Activated CD4-positive, alpha-beta T cell treated with anti-CD3 and anti-CD28 coated beads, Interleukin-2, amount 50 U/mL, for 4 hours (primary cell): Measurements from ENCODE around the gene FBXO31.
"Not testable (repeated sequence)": the region's sequence is repeated elsewhere in the genome, so short reads cannot be mapped to it uniquely, and the experiment has no call there.

Source experiments
- DNase-seq, 2 experiments: peaks; one replicate each; pipeline ENCODE4 v3.0.0-alpha.2; 2020

FBXO31 gene

GRCh38 chr16:87384162-87384874 is 742 bp upstream of the FBXO31 start:
- no peak for DNase-seq

DNA sequence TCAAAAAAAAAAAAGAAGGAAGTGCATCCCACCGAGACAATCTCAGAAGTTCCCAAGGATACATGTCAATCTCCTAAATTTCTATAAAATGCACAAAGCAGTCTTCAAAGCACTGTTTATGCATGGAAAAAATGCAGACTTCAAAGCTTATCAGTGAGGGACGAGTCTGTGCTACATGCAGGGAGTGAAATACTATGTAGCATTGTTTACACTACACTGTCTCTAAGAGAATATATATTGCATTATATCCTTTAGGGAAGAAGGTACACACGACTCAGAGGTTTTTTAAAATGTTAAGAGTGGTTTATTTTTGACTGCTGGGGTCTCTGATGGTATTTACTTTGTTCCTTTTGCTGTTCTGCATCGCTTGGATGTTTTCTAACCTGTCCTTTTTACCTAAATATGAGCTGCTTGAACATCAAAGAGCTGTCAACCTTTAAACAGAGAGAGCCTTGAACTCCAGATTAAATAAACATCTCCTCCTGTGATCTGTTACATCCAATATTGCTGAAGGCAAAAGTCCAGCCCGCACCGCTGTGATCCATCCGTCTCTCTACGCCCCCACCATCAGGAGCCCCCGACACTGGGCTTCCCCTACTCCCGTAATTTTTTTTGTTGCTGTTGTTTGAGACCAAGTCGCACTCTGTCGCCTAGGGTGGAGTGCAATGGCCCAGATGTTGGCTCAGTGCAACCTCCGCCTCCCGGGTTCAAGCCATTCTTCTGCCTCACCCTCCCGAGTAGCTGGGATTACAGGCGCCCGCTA is 1.4 kb downstream of the FBXO31 start:
- DNase-seq = no peak

GRCh38 chr16:87380881-87381280 is 2.7 kb downstream of the FBXO31 start:
- DNase-seq = no peak

GRCh38 chr16:87380403-87380802 is 3.2 kb downstream of the FBXO31 start:
- no peak for DNase-seq

DNA sequence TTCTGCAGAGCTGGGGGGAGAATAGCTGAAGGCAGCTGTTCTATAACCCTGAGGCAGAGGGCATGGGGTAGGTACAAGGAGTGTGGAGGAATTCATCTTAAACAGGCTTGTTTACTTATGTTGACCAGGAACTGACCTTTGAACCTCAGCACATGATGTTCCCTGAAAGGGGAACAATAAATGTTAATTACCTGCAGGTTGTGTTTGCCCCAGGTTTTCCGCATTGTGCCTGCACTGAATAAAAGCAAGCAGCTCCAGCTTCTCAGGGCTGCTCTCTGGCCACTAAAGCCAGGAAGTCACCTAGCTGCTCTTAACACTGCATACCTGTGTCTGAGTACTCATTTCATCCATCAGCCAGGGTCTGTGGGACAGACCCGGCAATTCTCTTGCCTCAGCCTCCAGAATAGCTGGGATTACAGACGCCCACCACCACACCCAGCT is 4.2 kb downstream of the FBXO31 start:
- DNase-seq = not testable (repeated sequence)

- DNase-seq = no peak
Observed at GRCh38 chr16:87376660-87377059, 6.9 kb downstream of the FBXO31 start.

GRCh38 chr16:87375426-87376135 is 8.0 kb downstream of the FBXO31 start:
- DNase-seq = no peak

- DNase-seq = no peak
Observed at GRCh38 chr16:87374313-87374712, 9.3 kb downstream of the FBXO31 start.

DNA sequence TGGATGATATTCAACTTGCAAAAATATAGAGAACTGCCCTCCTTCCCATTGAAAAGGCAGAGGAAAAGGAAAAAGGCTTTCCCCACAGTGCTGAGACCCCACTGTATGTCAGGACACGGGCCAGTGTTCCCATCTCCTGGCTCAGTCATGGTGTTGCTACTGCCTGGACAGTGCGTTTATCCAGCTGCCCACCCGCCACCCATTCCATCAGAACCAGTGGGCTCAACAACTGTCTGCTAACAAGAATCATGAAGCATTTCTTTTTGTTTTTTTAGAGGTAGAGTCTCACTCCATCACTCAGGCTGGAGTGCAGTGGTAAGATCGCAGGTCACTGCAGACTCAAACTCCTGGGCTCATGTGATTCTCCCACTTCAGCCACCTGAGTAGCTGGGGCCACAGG is 11.3 kb downstream of the FBXO31 start:
- no peak for DNase-seq

DNA sequence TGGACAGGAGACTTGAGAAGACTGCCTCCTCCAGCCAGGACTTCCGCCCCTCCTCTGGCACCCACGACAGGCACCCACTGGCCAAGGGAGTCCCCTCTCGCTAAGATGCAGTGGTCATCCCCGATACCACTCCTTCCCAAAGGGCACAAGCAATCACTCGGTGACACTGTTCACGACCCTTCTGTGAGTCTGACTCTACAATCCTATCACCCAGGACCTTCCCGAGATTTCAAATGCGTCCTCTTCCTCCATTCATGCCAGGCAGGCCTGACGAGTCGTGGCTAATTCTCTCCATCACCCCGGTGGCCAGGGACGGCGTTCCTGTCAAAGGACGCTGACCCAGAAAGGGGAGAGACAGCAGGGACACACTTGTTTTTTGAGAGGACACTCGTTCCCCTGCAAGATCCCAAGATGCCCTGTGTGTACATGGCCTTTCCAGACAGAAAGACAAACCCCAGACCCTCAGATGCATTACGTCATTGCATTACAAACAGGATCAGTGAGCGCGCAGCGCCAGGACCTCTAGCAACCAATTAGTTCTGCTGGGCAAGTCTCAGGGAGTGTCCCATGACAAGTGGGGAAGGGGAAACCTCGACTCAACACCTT is 12.2 kb downstream of the FBXO31 start:
- DNase-seq = no peak

DNA sequence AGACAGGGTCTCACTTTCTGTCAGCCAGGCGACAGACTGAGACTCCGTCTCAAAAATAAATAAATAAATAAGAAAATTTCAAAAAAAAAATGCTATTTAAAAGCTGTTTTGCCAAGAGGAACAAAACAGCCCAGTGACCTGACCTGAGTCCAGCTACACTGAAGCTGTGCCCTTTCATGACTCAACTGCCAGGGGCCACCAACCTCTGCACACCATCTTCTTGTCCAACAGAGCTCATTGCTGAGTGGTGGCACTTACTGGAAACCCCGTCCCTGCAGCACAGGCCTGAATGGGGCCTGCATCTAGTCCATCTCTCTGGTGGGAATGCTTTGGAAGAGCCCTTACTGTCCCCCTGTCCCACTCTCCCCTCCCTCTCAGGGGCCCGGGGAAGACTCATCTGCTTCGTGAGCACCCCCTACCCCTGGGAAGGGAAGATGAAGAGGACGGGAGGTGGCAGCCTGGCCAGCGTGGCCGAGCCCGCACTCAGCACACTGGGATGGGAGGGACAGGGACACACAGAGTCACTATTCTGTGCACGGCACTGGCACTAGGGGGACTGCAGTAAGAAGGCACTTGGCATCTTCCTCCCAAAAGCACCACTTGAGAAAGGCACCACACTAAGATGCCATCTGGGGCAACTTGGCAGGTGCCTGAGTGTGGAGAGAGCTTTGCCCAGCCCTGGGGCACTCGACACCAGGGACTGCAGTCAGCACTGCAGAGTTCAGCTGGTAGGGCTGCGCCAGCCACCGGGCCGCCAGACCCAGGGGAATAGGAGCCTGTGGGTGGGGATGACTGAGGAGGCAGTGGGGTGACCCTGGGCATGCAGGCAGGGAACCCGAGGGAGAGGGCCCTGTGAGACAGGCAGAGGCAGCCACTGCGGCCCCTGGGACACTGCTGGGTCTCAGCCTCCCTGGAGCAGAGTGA is 13.5 kb downstream of the FBXO31 start:
- DNase-seq = no peak

- no peak for DNase-seq
Observed at GRCh38 chr16:87369117-87369765, 14.3 kb downstream of the FBXO31 start.

- no peak for DNase-seq
Observed at GRCh38 chr16:87368029-87368770, 15.4 kb downstream of the FBXO31 start.

DNA sequence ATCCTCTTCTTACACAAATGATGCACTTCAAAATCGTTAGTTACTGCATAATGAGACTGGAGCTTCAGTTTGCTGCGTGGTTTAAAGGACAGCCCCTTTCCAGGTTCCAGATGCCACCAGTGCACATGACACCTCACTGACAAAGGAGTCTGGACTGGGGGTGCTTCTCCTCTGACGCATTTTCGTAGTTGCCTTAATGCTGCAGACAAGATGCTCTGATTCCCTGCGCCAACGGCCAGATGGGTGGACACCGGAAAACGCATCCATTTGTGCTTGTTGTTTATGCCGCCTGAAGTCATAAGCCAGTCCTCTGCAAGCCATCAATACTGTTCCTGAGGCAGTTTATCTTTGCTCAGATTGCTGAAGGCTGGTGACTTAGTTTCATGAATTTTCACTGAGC is 16.0 kb downstream of the FBXO31 start:
- no peak for DNase-seq

DNA sequence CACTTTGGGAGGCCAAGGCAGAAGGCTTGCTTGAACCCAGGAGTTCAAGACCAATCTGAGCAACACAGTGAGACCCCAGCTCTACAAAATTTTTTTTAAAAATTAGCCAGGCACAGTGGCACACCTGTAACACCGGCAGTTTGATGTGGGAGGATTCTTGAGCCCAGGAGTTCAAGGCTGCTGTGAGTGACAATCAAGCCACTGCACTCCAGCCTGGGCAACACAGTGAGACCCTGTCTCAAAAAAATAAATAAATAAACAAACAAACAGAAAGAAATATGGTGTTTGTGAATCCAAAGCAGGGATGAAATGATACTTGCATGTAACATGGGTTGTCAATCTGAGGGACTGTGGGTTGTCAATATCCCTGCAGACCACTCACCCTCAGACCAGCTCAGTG is 16.6 kb downstream of the FBXO31 start:
- DNase-seq = no peak

DNA sequence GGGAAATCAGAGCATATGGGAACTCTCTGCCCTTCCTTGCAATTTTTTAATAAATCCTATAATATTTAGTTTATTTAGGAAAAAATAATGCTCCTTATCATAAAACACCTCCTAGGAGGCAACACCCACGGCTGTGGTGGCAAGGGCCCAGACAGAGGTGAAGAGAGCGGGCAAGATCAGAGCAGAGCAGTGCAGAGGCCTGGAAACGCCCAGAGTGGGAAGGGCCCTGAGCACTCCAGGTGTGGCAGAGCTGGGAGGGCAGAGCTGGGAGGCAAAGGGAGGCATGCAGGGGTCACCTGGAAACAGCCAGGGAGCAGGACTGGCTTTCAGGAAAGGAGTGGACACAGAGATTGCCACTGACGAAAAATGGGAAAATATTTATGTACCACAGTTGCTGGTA is 17.3 kb downstream of the FBXO31 start:
- DNase-seq = no peak

DNA sequence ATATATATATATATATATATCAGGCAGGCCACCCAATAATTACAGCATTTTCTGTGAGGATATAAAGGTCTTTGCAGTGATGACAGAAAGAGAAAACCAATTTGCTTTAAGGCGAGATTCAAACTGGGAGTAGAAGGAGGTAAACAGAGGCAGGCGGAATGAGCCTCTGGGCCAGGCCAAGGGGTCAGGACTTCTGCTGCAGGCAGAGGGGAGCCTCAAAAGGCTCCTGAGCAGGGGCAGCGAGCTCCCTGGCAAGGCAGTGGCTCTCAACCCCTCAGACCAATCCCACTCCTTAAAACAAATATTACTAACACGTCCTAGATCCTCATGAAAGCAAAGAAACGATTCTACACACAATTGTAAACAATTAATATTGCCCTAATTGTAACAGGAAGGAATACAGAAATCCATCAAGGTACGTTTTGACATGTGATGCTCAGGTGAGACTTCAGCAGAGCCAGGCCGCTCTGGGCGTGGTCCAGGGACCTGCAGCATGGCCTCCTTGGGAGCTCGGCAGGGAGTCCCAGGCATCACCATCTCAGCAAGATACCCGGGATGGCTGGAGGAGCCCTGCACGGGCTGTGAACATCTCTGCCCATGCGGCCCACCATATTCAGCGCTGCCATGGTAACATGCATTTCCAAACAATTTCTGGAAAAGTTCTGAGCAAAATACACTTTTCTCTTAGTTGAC is 18.4 kb downstream of the FBXO31 start:
- DNase-seq = no peak

- no peak for DNase-seq
Observed at GRCh38 chr16:87363771-87364455, 19.7 kb downstream of the FBXO31 start.

DNA sequence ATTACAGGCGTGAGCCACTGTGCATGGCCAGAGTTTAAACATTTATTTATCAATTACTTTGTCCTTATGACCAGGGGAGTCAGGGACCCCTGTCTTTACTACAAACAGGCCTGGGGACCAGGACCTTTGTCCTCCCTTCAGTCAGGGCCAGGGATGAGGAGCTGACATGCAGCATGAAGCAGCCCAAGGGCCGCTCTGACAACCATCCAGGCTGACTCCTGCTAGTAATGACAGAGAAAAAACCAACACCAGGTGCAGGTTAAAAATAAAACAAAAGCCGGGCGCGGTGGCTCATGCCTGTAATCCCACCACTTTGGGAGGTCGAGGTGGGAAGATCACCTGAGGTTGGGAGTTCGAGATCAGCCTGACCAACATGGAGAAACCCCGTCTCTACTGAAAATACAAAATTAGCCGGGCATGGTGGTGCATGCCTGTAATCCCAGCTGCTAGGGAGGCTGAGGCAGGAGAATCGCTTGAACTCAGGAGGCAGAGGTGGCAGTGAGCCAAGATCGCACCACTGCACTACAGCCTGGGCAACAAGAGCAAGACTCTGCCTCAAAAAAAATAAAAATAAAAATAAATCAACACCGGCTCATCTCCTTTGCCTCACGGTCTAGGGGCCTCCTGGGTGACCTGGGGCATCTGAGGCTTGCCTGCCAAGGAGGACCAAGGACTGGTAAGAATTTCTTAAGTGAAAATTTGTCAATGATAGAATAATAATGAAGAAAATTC is 20.6 kb downstream of the FBXO31 start:
- DNase-seq = not testable (repeated sequence)
